BLaER1 (cell line): ENCODE data around the gene LDHA.
A peak's percentile ranks its signal among the peaks of the same experiment; 100 is the strongest.

ENCODE experiments used
- H3K27ac ChIP-seq: shearing (Covaris generic); formaldehyde crosslinking; 2 replicates; pipeline ENCODE4 v1.8.1; 2022
- H3K27me3 ChIP-seq: shearing (Covaris generic); formaldehyde crosslinking; 2 replicates; pipeline ENCODE4 v1.8.1; 2022
- H3K36me3 ChIP-seq: shearing (Covaris generic); formaldehyde crosslinking; 2 replicates; pipeline ENCODE4 v1.8.1; 2022
- H3K4me1 ChIP-seq: shearing (Covaris generic); formaldehyde crosslinking; 2 replicates; pipeline ENCODE4 v1.8.1; 2022
- H3K4me2 ChIP-seq: shearing (Covaris generic); formaldehyde crosslinking; 2 replicates; pipeline ENCODE4 v1.8.1; 2022
- H3K4me3 ChIP-seq: shearing (Covaris generic); formaldehyde crosslinking; 2 replicates; pipeline ENCODE4 v1.8.1; 2022
- H3K9ac ChIP-seq: shearing (Covaris generic); formaldehyde crosslinking; 2 replicates; pipeline ENCODE4 v1.8.1; 2022
- H3K9me3 ChIP-seq: shearing (Covaris generic); formaldehyde crosslinking; 2 replicates; pipeline ENCODE4 v1.8.1; 2022
- H4K20me1 ChIP-seq: shearing (Covaris generic); formaldehyde crosslinking; 2 replicates; pipeline ENCODE4 v1.8.1; 2022
- Cebpa-rat ChIP-seq: shearing (Covaris generic); IDR thresholded peaks from 2 replicates; pipeline ENCODE4 v1.8.1; 2022

Gene LDHA

GRCh38 chr11:18369398-18369797, 25.0 kb upstream of the LDHA start:
- Histone ChIP-seq H3K27me3 (no peaks in the 10 kb centered on the region), H3K9me3 (no peaks in the 10 kb centered on the region), H3K4me2 (0 out of 2 replicates have a peak overlapping the region, but pooled peaks have one; percentile 58), H4K20me1 (no peaks in the 10 kb centered on the region), H3K36me3 (peaks cover 27% of the 10 kb centered on the region), H3K4me1 (peaks cover 55% of the 10 kb centered on the region), H3K27ac (no peak overlapping the region), H3K9ac (no peak overlapping the region), H3K4me3 (no peak overlapping the region)
- no peak for TF ChIP-seq Cebpa-rat

GRCh38 chr11:18371279-18371678, 23.1 kb upstream of the LDHA start:
- Histone ChIP-seq H3K9ac (no peak overlapping the region), H3K4me3 (no peak overlapping the region), H3K4me1 (peaks cover 37% of the 10 kb centered on the region), H3K27me3 (no peaks in the 10 kb centered on the region), H4K20me1 (no peaks in the 10 kb centered on the region), H3K27ac (no peak overlapping the region), H3K9me3 (no peaks in the 10 kb centered on the region), H3K4me2 (no peak overlapping the region), H3K36me3 (peaks cover 10% of the 10 kb centered on the region; the same call in 1 of the 2 replicates)
- TF ChIP-seq Cebpa-rat = no peak

- no peak for TF ChIP-seq Cebpa-rat
- H3K9ac ChIP-seq = no peak overlapping the region
- no peak overlapping the region for H3K4me2 ChIP-seq
- H4K20me1 ChIP-seq = no peaks in the 10 kb centered on the region
- H3K4me1 ChIP-seq = peaks cover 32% of the 10 kb centered on the region
- H3K27me3 ChIP-seq = no peaks in the 10 kb centered on the region
- no peaks in the 10 kb centered on the region for H3K9me3 ChIP-seq
- H3K4me3 ChIP-seq = no peak overlapping the region
- peaks cover 10% of the 10 kb centered on the region; the same call in 1 of the 2 replicates for H3K36me3 ChIP-seq
- no peak overlapping the region for H3K27ac ChIP-seq
Observed at GRCh38 chr11:18372201-18372600, 22.2 kb upstream of the LDHA start.

GRCh38 chr11:18374956-18375355, 19.4 kb upstream of the LDHA start:
- H3K27me3 ChIP-seq = no peaks in the 10 kb centered on the region
- H3K36me3 ChIP-seq = no peaks in the 10 kb centered on the region
- H3K9ac ChIP-seq = no peak overlapping the region
- no peak for TF ChIP-seq Cebpa-rat
- no peaks in the 10 kb centered on the region for H4K20me1 ChIP-seq
- H3K27ac ChIP-seq = no peak overlapping the region
- H3K4me3 ChIP-seq = no peak overlapping the region
- H3K9me3 ChIP-seq = no peaks in the 10 kb centered on the region
- H3K4me2 ChIP-seq = no peak overlapping the region
- peaks cover 31% of the 10 kb centered on the region for H3K4me1 ChIP-seq

GRCh38 chr11:18375941-18376340, 18.4 kb upstream of the LDHA start:
- H3K4me2 ChIP-seq = no peak overlapping the region
- no peak overlapping the region for H3K4me3 ChIP-seq
- H3K4me1 ChIP-seq = peaks cover 34% of the 10 kb centered on the region
- no peak for TF ChIP-seq Cebpa-rat
- H3K9me3 ChIP-seq = no peaks in the 10 kb centered on the region
- no peaks in the 10 kb centered on the region for H4K20me1 ChIP-seq
- H3K36me3 ChIP-seq = no peaks in the 10 kb centered on the region
- H3K27ac ChIP-seq = no peak overlapping the region
- H3K9ac ChIP-seq = no peak overlapping the region
- no peaks in the 10 kb centered on the region for H3K27me3 ChIP-seq

GRCh38 chr11:18379201-18379600, 15.2 kb upstream of the LDHA start:
- peak overlapping the region; percentile 4 for H3K4me2 ChIP-seq
- peak overlapping the region; percentile 47; the same call in 1 of the 2 replicates for H3K27ac ChIP-seq

GRCh38 chr11:18383388-18384156, 10.8 kb upstream of the LDHA start:
- no peaks in the 10 kb centered on the region for H3K27me3 ChIP-seq
- no peak for TF ChIP-seq Cebpa-rat
- peak overlapping the region; percentile 82 for H3K4me2 ChIP-seq
- H3K4me1 ChIP-seq = peaks cover 76% of the 10 kb centered on the region
- H3K36me3 ChIP-seq = no peaks in the 10 kb centered on the region
- H4K20me1 ChIP-seq = no peaks in the 10 kb centered on the region
- H3K9ac ChIP-seq = peak overlapping the region; percentile 82
- peak overlapping the region; percentile 93 for H3K27ac ChIP-seq
- H3K4me3 ChIP-seq = peak overlapping the region; percentile 53
- no peaks in the 10 kb centered on the region for H3K9me3 ChIP-seq

More at GRCh38 chr11:18379201-18379600, 15.2 kb upstream of the LDHA start:
- Histone ChIP-seq H3K9me3 (no peaks in the 10 kb centered on the region), H3K4me3 (no peak overlapping the region), H3K36me3 (no peaks in the 10 kb centered on the region), H3K4me1 (peaks cover 57% of the 10 kb centered on the region), H4K20me1 (no peaks in the 10 kb centered on the region), H3K27me3 (no peaks in the 10 kb centered on the region), H3K9ac (peak overlapping the region; percentile 6; the same call in 1 of the 2 replicates)
- TF ChIP-seq Cebpa-rat = no peak

GRCh38 chr11:18384157-18384641, 10.2 kb upstream of the LDHA start:
- Histone ChIP-seq H3K27me3 (no peaks in the 10 kb centered on the region), H3K4me2 (peak overlapping the region; percentile 82), H3K4me1 (peaks cover 70% of the 10 kb centered on the region), H3K36me3 (no peaks in the 10 kb centered on the region), H3K9me3 (no peaks in the 10 kb centered on the region), H3K9ac (peak overlapping the region; percentile 82), H3K27ac (peak overlapping the region; percentile 93), H3K4me3 (peak overlapping the region; percentile 53), H4K20me1 (no peaks in the 10 kb centered on the region)
- no peak for TF ChIP-seq Cebpa-rat

GRCh38 chr11:18390088-18390487, 4.3 kb upstream of the LDHA start:
- no peaks in the 10 kb centered on the region for H3K27me3 ChIP-seq
- peaks cover 5% of the 10 kb centered on the region for H4K20me1 ChIP-seq
- no peaks in the 10 kb centered on the region for H3K9me3 ChIP-seq
- no peak overlapping the region for H3K27ac ChIP-seq
- no peak overlapping the region for H3K4me3 ChIP-seq
- no peak overlapping the region for H3K9ac ChIP-seq
- no peak overlapping the region for H3K4me2 ChIP-seq
- H3K36me3 ChIP-seq = no peaks in the 10 kb centered on the region
- H3K4me1 ChIP-seq = peaks cover 46% of the 10 kb centered on the region
- TF ChIP-seq Cebpa-rat = no peak
